ENCODE measurements around the gene LRRTM4. TPM values are rescaled to one million over a fixed set of nuclear protein-coding genes. Genes with fewer than 3 reads are reported as not detected.

Gene LRRTM4
- polyA plus RNA-seq, 1 donor from 2014 or later = 37.1 TPM

DNA sequence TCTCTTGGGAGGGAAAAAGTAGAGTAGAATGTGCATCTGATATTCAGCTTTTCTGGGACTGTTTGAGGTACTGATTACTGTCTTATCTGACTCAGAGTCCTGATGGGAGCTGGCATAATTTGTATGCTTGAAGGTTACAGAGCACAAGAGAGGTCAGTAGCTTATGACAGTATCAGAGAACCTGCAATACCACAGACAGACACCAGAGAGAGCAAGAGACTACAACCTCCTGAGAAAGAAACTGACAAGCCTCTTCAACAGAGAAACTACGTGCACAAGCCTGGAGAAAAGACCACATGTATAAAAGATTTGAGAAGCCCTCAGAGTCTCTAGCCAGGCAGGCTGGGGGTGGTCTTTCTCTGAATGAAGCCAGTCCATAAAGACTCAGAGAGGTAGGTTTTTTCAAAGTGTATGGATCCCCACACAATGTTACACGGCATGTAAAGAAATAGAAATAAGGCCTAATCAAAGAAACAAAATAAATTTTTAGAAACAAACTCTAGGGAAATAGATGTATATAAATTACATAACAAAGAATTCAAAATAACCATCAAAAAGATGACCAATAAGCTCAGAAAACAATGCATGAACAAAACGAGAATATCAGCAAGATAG, 568.3 kb downstream of the LRRTM4 start:
- Histone ChIP-seq H3K36me3 (ENCODE audit: insufficient read depth, low read length) (no peaks in the 10 kb centered on the region), H3K9me3 (ENCODE audit: low read length) (no peaks in the 10 kb centered on the region), H3K9ac (ENCODE audit: low read length) (no peak overlapping the region), H2AFZ (ENCODE audit: low read depth, low read length) (no peak overlapping the region), H3K4me2 (ENCODE audit: low read length) (no peak overlapping the region), H3K27me3 (ENCODE audit: insufficient read depth, low read depth, low read length) (no peaks in the 10 kb centered on the region), H3K27ac (ENCODE audit: low read length) (no peak overlapping the region), H3F3A (ENCODE audit: insufficient read depth, low read length, poor library complexity, severe bottlenecking) (no peaks in the 10 kb centered on the region), H4K20me1 (ENCODE audit: insufficient read depth) (no peaks in the 10 kb centered on the region), H3K79me2 (replicated peaks; ENCODE audit: insufficient read depth, low read length) (no peaks in the 10 kb centered on the region), H3K4me3 (ENCODE audit: low read length) (no peak overlapping the region), H3K9me2 (ENCODE audit: insufficient read depth, low read length) (no peaks in the 10 kb centered on the region)
- TF ChIP-seq SMC3 (conservative IDR thresholded peaks at IDR 0.05; ENCODE audit: poor library complexity) = peak; percentile 87
- TF ChIP-seq RAD21 (conservative IDR thresholded peaks at IDR 0.05) = peak; percentile 85
- no peak for TF ChIP-seq POLR2AphosphoS5 (IDR thresholded peaks at IDR 0.05)
- TF ChIP-seq, protein P1, sequence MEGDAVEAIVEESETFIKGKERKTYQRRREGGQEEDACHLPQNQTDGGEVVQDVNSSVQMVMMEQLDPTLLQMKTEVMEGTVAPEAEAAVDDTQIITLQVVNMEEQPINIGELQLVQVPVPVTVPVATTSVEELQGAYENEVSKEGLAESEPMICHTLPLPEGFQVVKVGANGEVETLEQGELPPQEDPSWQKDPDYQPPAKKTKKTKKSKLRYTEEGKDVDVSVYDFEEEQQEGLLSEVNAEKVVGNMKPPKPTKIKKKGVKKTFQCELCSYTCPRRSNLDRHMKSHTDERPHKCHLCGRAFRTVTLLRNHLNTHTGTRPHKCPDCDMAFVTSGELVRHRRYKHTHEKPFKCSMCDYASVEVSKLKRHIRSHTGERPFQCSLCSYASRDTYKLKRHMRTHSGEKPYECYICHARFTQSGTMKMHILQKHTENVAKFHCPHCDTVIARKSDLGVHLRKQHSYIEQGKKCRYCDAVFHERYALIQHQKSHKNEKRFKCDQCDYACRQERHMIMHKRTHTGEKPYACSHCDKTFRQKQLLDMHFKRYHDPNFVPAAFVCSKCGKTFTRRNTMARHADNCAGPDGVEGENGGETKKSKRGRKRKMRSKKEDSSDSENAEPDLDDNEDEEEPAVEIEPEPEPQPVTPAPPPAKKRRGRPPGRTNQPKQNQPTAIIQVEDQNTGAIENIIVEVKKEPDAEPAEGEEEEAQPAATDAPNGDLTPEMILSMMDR (IDR thresholded peaks at IDR 0.05; ENCODE audit: poor library complexity, severe bottlenecking) = peak; percentile 78
- TF ChIP-seq EP300 (conservative IDR thresholded peaks at IDR 0.05; ENCODE audit: poor library complexity, severe bottlenecking) = no peak
- TF ChIP-seq, protein P2, sequence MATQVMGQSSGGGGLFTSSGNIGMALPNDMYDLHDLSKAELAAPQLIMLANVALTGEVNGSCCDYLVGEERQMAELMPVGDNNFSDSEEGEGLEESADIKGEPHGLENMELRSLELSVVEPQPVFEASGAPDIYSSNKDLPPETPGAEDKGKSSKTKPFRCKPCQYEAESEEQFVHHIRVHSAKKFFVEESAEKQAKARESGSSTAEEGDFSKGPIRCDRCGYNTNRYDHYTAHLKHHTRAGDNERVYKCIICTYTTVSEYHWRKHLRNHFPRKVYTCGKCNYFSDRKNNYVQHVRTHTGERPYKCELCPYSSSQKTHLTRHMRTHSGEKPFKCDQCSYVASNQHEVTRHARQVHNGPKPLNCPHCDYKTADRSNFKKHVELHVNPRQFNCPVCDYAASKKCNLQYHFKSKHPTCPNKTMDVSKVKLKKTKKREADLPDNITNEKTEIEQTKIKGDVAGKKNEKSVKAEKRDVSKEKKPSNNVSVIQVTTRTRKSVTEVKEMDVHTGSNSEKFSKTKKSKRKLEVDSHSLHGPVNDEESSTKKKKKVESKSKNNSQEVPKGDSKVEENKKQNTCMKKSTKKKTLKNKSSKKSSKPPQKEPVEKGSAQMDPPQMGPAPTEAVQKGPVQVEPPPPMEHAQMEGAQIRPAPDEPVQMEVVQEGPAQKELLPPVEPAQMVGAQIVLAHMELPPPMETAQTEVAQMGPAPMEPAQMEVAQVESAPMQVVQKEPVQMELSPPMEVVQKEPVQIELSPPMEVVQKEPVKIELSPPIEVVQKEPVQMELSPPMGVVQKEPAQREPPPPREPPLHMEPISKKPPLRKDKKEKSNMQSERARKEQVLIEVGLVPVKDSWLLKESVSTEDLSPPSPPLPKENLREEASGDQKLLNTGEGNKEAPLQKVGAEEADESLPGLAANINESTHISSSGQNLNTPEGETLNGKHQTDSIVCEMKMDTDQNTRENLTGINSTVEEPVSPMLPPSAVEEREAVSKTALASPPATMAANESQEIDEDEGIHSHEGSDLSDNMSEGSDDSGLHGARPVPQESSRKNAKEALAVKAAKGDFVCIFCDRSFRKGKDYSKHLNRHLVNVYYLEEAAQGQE (IDR thresholded peaks at IDR 0.05; ENCODE audit: borderline replicate concordance) = no peak
- no peak for TF ChIP-seq EZH2 (IDR thresholded peaks at IDR 0.05; ENCODE audit: borderline replicate concordance, insufficient read depth, low read length, poor library complexity, severe bottlenecking)
- TF ChIP-seq MXI1 (conservative IDR thresholded peaks at IDR 0.05; ENCODE audit: poor library complexity, severe bottlenecking) = no peak
- TF ChIP-seq TAF1 (IDR thresholded peaks at IDR 0.05; ENCODE audit: low read depth) = no peak

DNA sequence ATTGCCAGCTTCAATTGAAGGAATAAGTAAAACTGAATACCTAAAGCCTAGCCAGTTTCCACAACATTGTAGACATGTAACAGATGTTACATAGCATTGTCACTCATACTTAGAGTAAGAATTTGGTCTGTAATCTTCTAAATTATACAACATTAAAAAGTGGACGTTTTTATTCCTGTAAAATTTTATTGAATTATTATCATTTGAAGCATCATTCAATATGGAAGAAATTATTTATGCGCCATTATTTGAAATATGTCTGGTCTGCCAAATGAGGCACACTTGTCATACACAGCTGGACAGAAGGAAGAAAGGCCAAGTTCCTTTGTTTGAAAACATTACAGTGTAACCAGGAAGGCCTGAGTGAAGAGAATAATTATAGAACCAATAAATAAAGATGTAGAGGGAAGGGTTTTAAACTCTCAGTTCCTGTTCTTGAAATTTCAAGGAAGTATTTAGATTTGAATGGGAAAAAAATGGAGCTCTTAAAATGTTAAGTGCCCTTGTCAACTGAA, 575.5 kb downstream of the LRRTM4 start:
- Histone ChIP-seq H2AFZ (ENCODE audit: low read depth, low read length) (no peak overlapping the region), H3K36me3 (ENCODE audit: insufficient read depth, low read length) (no peaks in the 10 kb centered on the region), H3K27me3 (ENCODE audit: insufficient read depth, low read depth, low read length) (no peaks in the 10 kb centered on the region), H3F3A (ENCODE audit: insufficient read depth, low read length, poor library complexity, severe bottlenecking) (no peaks in the 10 kb centered on the region), H3K9me3 (ENCODE audit: low read length) (no peaks in the 10 kb centered on the region), H4K20me1 (ENCODE audit: insufficient read depth) (no peaks in the 10 kb centered on the region), H3K9ac (ENCODE audit: low read length) (no peak overlapping the region), H3K4me3 (ENCODE audit: low read length) (no peak overlapping the region), H3K79me2 (replicated peaks; ENCODE audit: insufficient read depth, low read length) (no peaks in the 10 kb centered on the region), H3K27ac (ENCODE audit: low read length) (no peak overlapping the region), H3K9me2 (ENCODE audit: insufficient read depth, low read length) (no peaks in the 10 kb centered on the region), H3K4me2 (ENCODE audit: low read length) (no peak overlapping the region)
- TF ChIP-seq MXI1 (conservative IDR thresholded peaks at IDR 0.05; ENCODE audit: poor library complexity, severe bottlenecking) = no peak
- no peak for TF ChIP-seq TAF1 (IDR thresholded peaks at IDR 0.05; ENCODE audit: low read depth)
- TF ChIP-seq, protein P2 (IDR thresholded peaks at IDR 0.05; ENCODE audit: borderline replicate concordance) = no peak
- TF ChIP-seq EP300 (conservative IDR thresholded peaks at IDR 0.05; ENCODE audit: poor library complexity, severe bottlenecking) = no peak
- TF ChIP-seq RAD21 (conservative IDR thresholded peaks at IDR 0.05) = no peak
- no peak for TF ChIP-seq POLR2AphosphoS5 (IDR thresholded peaks at IDR 0.05)
- TF ChIP-seq SMC3 (conservative IDR thresholded peaks at IDR 0.05; ENCODE audit: poor library complexity) = no peak
- TF ChIP-seq EZH2 (IDR thresholded peaks at IDR 0.05; ENCODE audit: borderline replicate concordance, insufficient read depth, low read length, poor library complexity, severe bottlenecking) = no peak
- TF ChIP-seq, protein P1 (IDR thresholded peaks at IDR 0.05; ENCODE audit: poor library complexity, severe bottlenecking) = no peak
